Activated naive CD4-positive, alpha-beta T cell treated with anti-CD3 and anti-CD28 coated beads, Interleukin-2, amount 50 U/mL, for 72 hours (primary cell): ENCODE measurements around the gene DLG3. TPM values are rescaled to one million over a fixed set of nuclear protein-coding genes. Genes with fewer than 3 reads are reported as not detected.

Source experiments
- ATAC-seq, 2 donors: fragments of 150-1000 bp; cut with Tn5 transposase; 2 replicates each; pipeline ENCODE4 v1.10.0; 2021; ENCODE audit warnings: mild to moderate bottlenecking in 2 of 2, moderate library complexity in 2 of 2
- DNase-seq, 2 donors: peaks; one replicate each; pipeline ENCODE4 v3.0.0; 2021 to 2022; ENCODE audit warnings: low spot score in 2 of 2
- H3K27ac Mint-ChIP-seq, 2 donors: one replicate each; pipeline ENCODE4 v1.8.0; 2022; ENCODE audit warnings: mild to moderate bottlenecking in 2 of 2, mixed read lengths in 2 of 2
- H3K36me3 Mint-ChIP-seq, 2 donors: one replicate each; pipeline ENCODE4 v1.8.0; 2022; ENCODE audit warnings: mixed read lengths in 2 of 2
- H3K9me3 Mint-ChIP-seq, 2 donors: one replicate each; pipeline ENCODE4 v1.8.0; 2022; ENCODE audit warnings: mixed read lengths in 2 of 2
- total RNA-seq, 2 donors: library from RNA; stranded (reverse); gene quantifications; one replicate each; pipeline ENCODE4 v1.2.3, GENCODE V29; 2022

The DLG3 gene
- total RNA-seq, 2 donors from 2014 or later, result 7.9 to 27.0 TPM

GRCh38 chrX:70454441-70455365, 10.1 kb downstream of the DLG3 start:
- DNase-seq (peak; percentile 69 to 70), ATAC-seq (peak; percentile 79 to 82)
- Mint-ChIP-seq H3K27ac (peak overlapping the region; percentile 86 to 95), H3K36me3 (peaks cover 0 to 6% of the 10 kb centered on the region in 2 donors), H3K9me3 (no peaks in the 10 kb centered on the region)

- ATAC-seq, result peak; percentile 27 to 33
- H3K27ac Mint-ChIP-seq, result peak overlapping the region; percentile 86 to 95
- peaks cover 0 to 10% of the 10 kb centered on the region in 2 donors for H3K36me3 Mint-ChIP-seq
- DNase-seq, result no peak
- no peaks in the 10 kb centered on the region for H3K9me3 Mint-ChIP-seq
These were observed 10.9 kb downstream of the DLG3 start for GRCh38 chrX:70455366-70456202.

- DNase-seq (no peak), ATAC-seq (peak; percentile 19 to 43)
- peaks cover 0 to 12% of the 10 kb centered on the region in 2 donors for H3K36me3 Mint-ChIP-seq
- H3K27ac Mint-ChIP-seq, result peak overlapping the region; percentile 86 to 95
- H3K9me3 Mint-ChIP-seq, result no peaks in the 10 kb centered on the region
These were observed 11.6 kb downstream of the DLG3 start for GRCh38 chrX:70456256-70456655.

GRCh38 chrX:70461026-70461425, 16.4 kb downstream of the DLG3 start:
- DNase-seq (no peak), ATAC-seq (no peak)
- Mint-ChIP-seq H3K27ac (no peak overlapping the region), H3K36me3 (peaks cover 0 to 12% of the 10 kb centered on the region in 2 donors), H3K9me3 (no peaks in the 10 kb centered on the region)

GRCh38 chrX:70464051-70464450, 19.4 kb downstream of the DLG3 start:
- DNase-seq (no peak), ATAC-seq (no peak)
- no peak overlapping the region for H3K27ac Mint-ChIP-seq
- H3K9me3 Mint-ChIP-seq, result no peaks in the 10 kb centered on the region
- H3K36me3 Mint-ChIP-seq, result peaks cover 0 to 11% of the 10 kb centered on the region in 2 donors

GRCh38 chrX:70466968-70467367, 22.3 kb downstream of the DLG3 start:
- H3K36me3 Mint-ChIP-seq, result peaks cover 0 to 5% of the 10 kb centered on the region in 2 donors
- no peak for DNase-seq
- no peak overlapping the region for H3K27ac Mint-ChIP-seq
- H3K9me3 Mint-ChIP-seq, result no peaks in the 10 kb centered on the region
- no peak for ATAC-seq

GRCh38 chrX:70468709-70469108, 24.1 kb downstream of the DLG3 start:
- DNase-seq, result no peak
- Mint-ChIP-seq H3K9me3 (no peaks in the 10 kb centered on the region), H3K36me3 (peaks cover 0 to 5% of the 10 kb centered on the region in 2 donors), H3K27ac (no peak overlapping the region)
- ATAC-seq, result no peak

GRCh38 chrX:70470850-70471289, 26.2 kb downstream of the DLG3 start:
- H3K27ac Mint-ChIP-seq, result no peak overlapping the region
- no peak for DNase-seq
- H3K36me3 Mint-ChIP-seq, result peaks cover 0 to 5% of the 10 kb centered on the region in 2 donors

GRCh38 chrX:70476166-70476933, 31.7 kb downstream of the DLG3 start:
- Mint-ChIP-seq H3K9me3 (no peaks in the 10 kb centered on the region), H3K36me3 (no peaks in the 10 kb centered on the region), H3K27ac (no peak overlapping the region)
- DNase-seq (no peak), ATAC-seq (no peak)

More at GRCh38 chrX:70470850-70471289, 26.2 kb downstream of the DLG3 start:
- H3K9me3 Mint-ChIP-seq, result no peaks in the 10 kb centered on the region
- peak in 1 of 2 donors; percentile 58 for ATAC-seq

GRCh38 chrX:70476934-70477733, 32.5 kb downstream of the DLG3 start:
- no peak for ATAC-seq

GRCh38 chrX:70477734-70478075, 33.1 kb downstream of the DLG3 start:
- H3K36me3 Mint-ChIP-seq, result no peaks in the 10 kb centered on the region
- ATAC-seq (no peak), DNase-seq (no peak)
- no peak overlapping the region for H3K27ac Mint-ChIP-seq
- no peaks in the 10 kb centered on the region for H3K9me3 Mint-ChIP-seq

More at GRCh38 chrX:70476934-70477733, 32.5 kb downstream of the DLG3 start:
- no peak overlapping the region for H3K27ac Mint-ChIP-seq
- no peak for DNase-seq
- H3K36me3 Mint-ChIP-seq, result no peaks in the 10 kb centered on the region
- no peaks in the 10 kb centered on the region for H3K9me3 Mint-ChIP-seq

GRCh38 chrX:70478526-70479245, 34.1 kb downstream of the DLG3 start:
- Mint-ChIP-seq H3K27ac (no peak overlapping the region), H3K36me3 (no peaks in the 10 kb centered on the region), H3K9me3 (no peaks in the 10 kb centered on the region)
- ATAC-seq, result no peak
- no peak for DNase-seq

GRCh38 chrX:70479247-70479921, 34.7 kb downstream of the DLG3 start:
- DNase-seq (no peak), ATAC-seq (no peak)
- Mint-ChIP-seq H3K36me3 (no peaks in the 10 kb centered on the region), H3K27ac (no peak overlapping the region), H3K9me3 (no peaks in the 10 kb centered on the region)

GRCh38 chrX:70479922-70480659, 35.5 kb downstream of the DLG3 start:
- DNase-seq (no peak), ATAC-seq (no peak)
- Mint-ChIP-seq H3K36me3 (no peaks in the 10 kb centered on the region), H3K9me3 (no peaks in the 10 kb centered on the region), H3K27ac (no peak overlapping the region)
